Endodermal cell (in vitro differentiated cells): Measurements from ENCODE around the gene HSPA1A. TPM values are rescaled to one million over a fixed set of nuclear protein-coding genes. Genes with fewer than 3 reads are reported as not detected.

Experiments used
- DNase-seq: peaks from one replicate; pipeline ENCODE4 v3.0.0-alpha.2; 2017
- H3K27ac ChIP-seq: 2 replicates; pipeline ENCODE4 v1.5.1; 2013; ENCODE audit warnings: mild to moderate bottlenecking, low read depth, low read length, moderate library complexity
- H3K27me3 ChIP-seq: 2 replicates; pipeline ENCODE4 v1.6.1; 2013; ENCODE audit warnings: mild to moderate bottlenecking, low read length, moderate library complexity; ENCODE audit not compliant: insufficient read depth, control insufficient read depth, poor library complexity, severe bottlenecking
- H3K36me3 ChIP-seq: 2 replicates; pipeline ENCODE4 v1.7.0; 2013; ENCODE audit warnings: mild to moderate bottlenecking, low read length, moderate library complexity; ENCODE audit not compliant: control insufficient read depth, insufficient read depth
- H3K4me1 ChIP-seq: one replicate; pipeline ENCODE4 v1.7.0; 2013; ENCODE audit warnings: low read length; ENCODE audit not compliant: control insufficient read depth, insufficient read depth
- H3K4me3 ChIP-seq: 2 replicates; pipeline ENCODE4 v1.5.1; 2013; ENCODE audit warnings: mild to moderate bottlenecking, low read length, moderate library complexity
- H3K9ac ChIP-seq: 2 replicates; pipeline ENCODE4 v1.6.1; 2013; ENCODE audit warnings: mild to moderate bottlenecking, low read length, moderate library complexity; ENCODE audit not compliant: poor library complexity, severe bottlenecking; ENCODE audit errors: extremely low read depth
- H3K9me3 ChIP-seq: 2 replicates; pipeline ENCODE4 v1.6.1; 2013; ENCODE audit warnings: mild to moderate bottlenecking, low read length, moderate library complexity; ENCODE audit not compliant: control insufficient read depth
- H3K27ac Mint-ChIP-seq: 2 replicates; pipeline ENCODE4 v1.8.0; 2020; ENCODE audit warnings: mixed read lengths
- H3K27me3 Mint-ChIP-seq: 2 replicates; pipeline ENCODE4 v1.8.0; 2021; ENCODE audit warnings: mild to moderate bottlenecking, mixed read lengths; ENCODE audit not compliant: insufficient read depth
- H3K36me3 Mint-ChIP-seq: 2 replicates; pipeline ENCODE4 v1.8.0; 2020; ENCODE audit warnings: low read depth, mixed read lengths
- H3K4me1 Mint-ChIP-seq: 2 replicates; pipeline ENCODE4 v1.8.0; 2020; ENCODE audit warnings: mixed read lengths
- H3K4me3 Mint-ChIP-seq: 2 replicates; pipeline ENCODE4 v1.8.0; 2020; ENCODE audit warnings: mild to moderate bottlenecking, moderate library complexity, mixed read lengths
- H3K9me3 Mint-ChIP-seq: 2 replicates; pipeline ENCODE4 v1.8.0; 2020; ENCODE audit warnings: mild to moderate bottlenecking, mixed read lengths
- WGBS, 2 experiments: methylation state at CpG; one replicate each; pipeline versions ENCODE4 v1.1.5 to v1.1.7; 2013; ENCODE audit warnings: missing lambda C conversion rate in 2 of 2, mixed read lengths in 1 of 2; ENCODE audit not compliant: insufficient coverage in 1 of 2, insufficient read length in 1 of 2; 5-methylcytosine and 5-hydroxymethylcytosine counted together
- total RNA-seq, 2 donors: library from RNA; stranded (reverse); fragmentation: NEBNext Ultra II Directional in 1 of 2; extraction: Animal tissue kit (Norgen Biotek cat#: 25700) in 1 of 2; gene quantifications; 2 replicates in 1 of 2; 3 replicates in 1 of 2; pipeline ENCODE4 v1.2.1, GENCODE V29; 2021
- TF ChIP-seq, protein P1 (sequence below): fragments of 200-600 bp; sonication (generic); conservative IDR thresholded peaks from 2 replicates; pipeline ENCODE4 v1.5.0; 2021; ENCODE audit warnings: antibody characterized with exemption, mild to moderate bottlenecking

HSPA1A gene
- total RNA-seq, 2 donors from 2014 or later, result 53.1 to 62.6 TPM

DNA sequence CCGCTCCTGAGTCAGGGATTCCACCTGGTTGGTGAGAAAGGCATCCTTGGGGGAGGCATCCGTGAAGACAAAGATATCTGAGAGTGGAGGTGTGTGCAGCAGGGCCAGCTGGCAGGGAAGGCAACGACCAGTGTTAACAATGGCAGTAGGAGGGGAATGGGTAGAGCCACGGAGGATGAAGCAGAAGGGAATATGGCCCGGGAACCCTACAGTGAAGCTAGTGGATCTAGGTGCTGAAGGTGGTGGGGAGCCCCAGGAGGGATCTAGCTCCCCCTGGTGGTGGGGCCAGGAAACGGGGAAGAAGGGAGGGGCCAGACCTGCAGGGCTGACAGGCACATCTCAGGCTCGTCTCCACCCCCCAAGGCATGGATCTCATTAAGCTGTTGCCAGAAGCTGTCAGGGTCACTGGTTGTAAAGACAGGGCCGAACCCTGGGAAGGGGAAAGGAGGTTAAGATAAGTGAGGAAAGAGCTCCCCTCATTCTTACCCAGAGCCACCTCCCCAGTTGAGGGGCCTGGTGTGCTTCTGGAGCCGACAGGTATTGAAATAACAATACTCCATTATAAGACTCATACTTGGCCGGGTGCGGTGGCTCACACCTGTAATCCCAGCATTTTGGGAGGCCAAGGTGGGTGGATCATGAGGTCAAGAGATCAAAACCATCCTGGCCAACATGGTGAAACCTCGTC, 45.5 kb upstream of the HSPA1A start:
- Mint-ChIP-seq H3K4me3 (no peak overlapping the region), H3K27ac (no peak overlapping the region), H3K27me3 (no peaks in the 10 kb centered on the region), H3K4me1 (peaks cover 8% of the 10 kb centered on the region), H3K36me3 (no peaks in the 10 kb centered on the region), H3K9me3 (no peaks in the 10 kb centered on the region)
- no peak overlapping the region for H3K4me3 ChIP-seq
- no peaks in the 10 kb centered on the region for H3K4me1 ChIP-seq
- no peak overlapping the region for H3K27ac ChIP-seq
- no peak overlapping the region for H3K9ac ChIP-seq
- no peaks in the 10 kb centered on the region for H3K36me3 ChIP-seq
- peak; percentile 93 for DNase-seq
- TF ChIP-seq, protein P1, sequence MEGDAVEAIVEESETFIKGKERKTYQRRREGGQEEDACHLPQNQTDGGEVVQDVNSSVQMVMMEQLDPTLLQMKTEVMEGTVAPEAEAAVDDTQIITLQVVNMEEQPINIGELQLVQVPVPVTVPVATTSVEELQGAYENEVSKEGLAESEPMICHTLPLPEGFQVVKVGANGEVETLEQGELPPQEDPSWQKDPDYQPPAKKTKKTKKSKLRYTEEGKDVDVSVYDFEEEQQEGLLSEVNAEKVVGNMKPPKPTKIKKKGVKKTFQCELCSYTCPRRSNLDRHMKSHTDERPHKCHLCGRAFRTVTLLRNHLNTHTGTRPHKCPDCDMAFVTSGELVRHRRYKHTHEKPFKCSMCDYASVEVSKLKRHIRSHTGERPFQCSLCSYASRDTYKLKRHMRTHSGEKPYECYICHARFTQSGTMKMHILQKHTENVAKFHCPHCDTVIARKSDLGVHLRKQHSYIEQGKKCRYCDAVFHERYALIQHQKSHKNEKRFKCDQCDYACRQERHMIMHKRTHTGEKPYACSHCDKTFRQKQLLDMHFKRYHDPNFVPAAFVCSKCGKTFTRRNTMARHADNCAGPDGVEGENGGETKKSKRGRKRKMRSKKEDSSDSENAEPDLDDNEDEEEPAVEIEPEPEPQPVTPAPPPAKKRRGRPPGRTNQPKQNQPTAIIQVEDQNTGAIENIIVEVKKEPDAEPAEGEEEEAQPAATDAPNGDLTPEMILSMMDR, result peak; percentile 95
- WGBS, 2 experiments, result 78 to 83% methylated on average over 5 to 12 of the region's 12 CpGs
- no peaks in the 10 kb centered on the region for H3K9me3 ChIP-seq
- H3K27me3 ChIP-seq, result no peaks in the 10 kb centered on the region

- Mint-ChIP-seq H3K4me3 (no peak overlapping the region), H3K9me3 (no peaks in the 10 kb centered on the region), H3K27me3 (no peaks in the 10 kb centered on the region), H3K4me1 (peaks cover 7% of the 10 kb centered on the region), H3K27ac (no peak overlapping the region), H3K36me3 (no peaks in the 10 kb centered on the region)
- DNase-seq, result no peak
- WGBS, 2 experiments, result 90 to 100% methylated on average over 2 of the region's 2 CpGs
- no peak overlapping the region for H3K4me3 ChIP-seq
- H3K36me3 ChIP-seq, result no peaks in the 10 kb centered on the region
- H3K27ac ChIP-seq, result no peak overlapping the region
- no peak overlapping the region for H3K9ac ChIP-seq
- H3K27me3 ChIP-seq, result no peaks in the 10 kb centered on the region
- TF ChIP-seq, protein P1, result no peak
- no peaks in the 10 kb centered on the region for H3K4me1 ChIP-seq
- no peaks in the 10 kb centered on the region for H3K9me3 ChIP-seq
Measured at GRCh38 chr6:31770860-31771259, 44.5 kb upstream of the HSPA1A start.

DNA sequence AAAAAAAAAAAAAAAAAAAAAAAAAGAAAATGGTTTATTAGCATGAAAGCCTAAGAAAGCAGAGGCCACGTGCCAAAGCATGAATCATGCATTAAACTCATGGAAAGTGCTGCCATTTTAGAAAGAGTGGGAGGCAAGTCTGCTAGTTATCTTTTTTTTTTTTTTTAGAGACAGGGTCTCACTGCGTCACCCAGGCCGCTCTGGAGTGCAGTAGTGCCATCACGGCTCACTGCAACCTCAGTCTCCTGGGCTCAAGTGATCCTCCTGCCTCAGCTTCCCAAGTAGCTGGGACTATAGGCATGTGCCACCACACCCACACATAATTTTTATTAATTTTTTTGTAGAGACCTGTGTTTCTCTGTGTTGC, 43.4 kb upstream of the HSPA1A start:
- H3K4me1 Mint-ChIP-seq, result no peaks in the 10 kb centered on the region
- Histone ChIP-seq H3K4me1 (no peaks in the 10 kb centered on the region), H3K9ac (no peak overlapping the region), H3K27ac (no peak overlapping the region), H3K9me3 (no peaks in the 10 kb centered on the region), H3K27me3 (no peaks in the 10 kb centered on the region), H3K36me3 (no peaks in the 10 kb centered on the region), H3K4me3 (no peak overlapping the region)
- H3K27ac Mint-ChIP-seq, result no peak overlapping the region
- DNase-seq, result no peak
- H3K27me3 Mint-ChIP-seq, result no peaks in the 10 kb centered on the region
- no peaks in the 10 kb centered on the region for H3K9me3 Mint-ChIP-seq
- TF ChIP-seq, protein P1, result no peak
- H3K36me3 Mint-ChIP-seq, result no peaks in the 10 kb centered on the region
- H3K4me3 Mint-ChIP-seq, result no peak overlapping the region
- WGBS, 2 experiments, result 94 to 100% methylated on average over 1 to 4 of the region's 4 CpGs
